ENCODE measurements around the gene TMEM61.

- TF ChIP-seq EZH2 (IDR thresholded peaks at IDR 0.05; ENCODE audit: borderline replicate concordance) (peak; percentile 5), CTCF (IDR thresholded peaks at IDR 0.05; ENCODE audit: poor library complexity) (no peak)
Measured at GRCh38 chr1:54996869-54997710, 16.7 kb downstream of the TMEM61 start.

Measured in hepatocyte (in vitro differentiated cells).